SHP77 (cell line): ENCODE measurements around the gene PSPH.
"Not testable (repeated sequence)": the region's sequence is repeated elsewhere in the genome, so short reads cannot be mapped to it uniquely, and the experiment has no call there.

Experiments
- DNase-seq, 2 experiments: peaks; one replicate each; lab custom pipeline; 2025; lab: John Stamatoyannopoulos, UW

The PSPH gene

GRCh38 chr7:56051339-56052191 lies at the start of gene PSPH, which contains the start of gene CCT6A:
Gene PSPH, minus strand, starts transcription at chr7:56051444. Its CDS starts 30,232 bp downstream, at chr7:56021212.
Gene CCT6A, plus strand, starts transcription at chr7:56051765. Its CDS starts 84 bp downstream, at chr7:56051849.
- DNase-seq: peak; percentile 99 to 100

GRCh38 chr7:56099653-56100052 lies 48.4 kb upstream of the PSPH start:
- DNase-seq: no peak

DNA sequence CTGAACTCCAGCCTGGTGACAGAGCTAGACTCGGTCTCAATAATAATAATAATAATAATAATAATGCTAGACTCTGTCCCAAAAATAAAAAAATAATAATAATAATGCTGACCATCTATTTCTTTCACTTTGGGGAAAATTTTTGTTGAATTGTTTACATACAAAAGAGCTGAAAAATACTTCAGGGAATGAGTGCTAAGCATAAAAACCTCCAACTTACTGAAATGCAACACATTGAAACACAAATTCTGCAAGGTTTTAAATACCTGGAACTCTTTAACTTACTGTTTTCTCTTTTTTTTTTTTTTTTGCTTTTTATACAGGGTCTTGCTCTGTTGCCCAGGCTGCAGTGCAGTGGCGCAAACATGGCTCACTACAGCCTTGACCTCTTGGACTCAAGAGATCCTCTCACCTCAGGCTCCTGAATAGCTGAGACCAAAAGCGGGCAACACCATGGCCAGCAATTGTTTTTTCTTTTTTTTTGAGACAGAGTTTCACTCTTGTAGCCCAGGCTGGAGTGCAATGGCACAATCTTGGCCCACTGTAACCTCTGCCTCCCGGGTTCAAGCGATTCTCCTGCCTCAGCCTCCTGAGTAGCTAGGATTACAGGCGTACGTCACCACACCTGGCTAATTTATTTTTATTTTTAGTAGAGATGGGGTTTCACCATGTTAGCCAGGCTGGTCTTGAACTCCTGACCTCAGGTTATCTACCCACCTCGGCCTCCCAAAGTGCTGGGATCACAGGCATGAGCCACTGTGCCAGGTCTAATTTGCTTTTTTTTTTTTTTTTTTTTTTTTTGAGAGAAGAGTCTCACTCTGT lies 47.2 kb upstream of the PSPH start:
- not testable (repeated sequence) for DNase-seq

- DNase-seq: no peak
These were observed 46.5 kb upstream of the PSPH start for GRCh38 chr7:56097700-56098099.

GRCh38 chr7:56092789-56093531 lies 41.7 kb upstream of the PSPH start, which contains the start of gene PHKG1:
Gene PHKG1, minus strand, starts transcription at chr7:56092952. Its CDS starts 4,011 bp downstream, at chr7:56088941.
- peak; percentile 59 to 82 for DNase-seq

GRCh38 chr7:56092388-56092787 lies 41.1 kb upstream of the PSPH start:
- not testable (repeated sequence) for DNase-seq

DNA sequence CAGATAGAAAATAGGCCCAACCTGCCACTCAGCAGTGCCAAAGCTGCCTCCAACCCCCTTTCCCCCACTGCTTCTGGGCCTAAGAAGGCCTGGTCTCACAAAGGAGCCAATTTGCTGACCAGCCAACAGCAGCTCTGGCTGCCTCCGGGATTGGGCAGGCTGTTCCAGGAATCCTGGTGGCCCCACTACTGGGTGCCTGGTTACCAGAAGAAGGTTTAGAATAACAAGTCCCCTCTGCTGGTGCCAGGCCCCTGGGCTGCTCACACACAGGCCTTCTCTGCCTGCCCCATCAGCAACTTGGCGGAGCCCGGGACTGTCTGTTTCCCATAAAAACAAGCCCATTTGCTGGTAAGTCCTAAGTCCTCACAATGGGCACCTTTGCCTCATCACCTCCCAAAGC lies 40.3 kb upstream of the PSPH start:
- DNase-seq: no peak

GRCh38 chr7:56087445-56087844 lies 36.2 kb upstream of the PSPH start:
- DNase-seq: no peak

GRCh38 chr7:56086761-56087160 lies 35.5 kb upstream of the PSPH start:
- no peak for DNase-seq

DNA sequence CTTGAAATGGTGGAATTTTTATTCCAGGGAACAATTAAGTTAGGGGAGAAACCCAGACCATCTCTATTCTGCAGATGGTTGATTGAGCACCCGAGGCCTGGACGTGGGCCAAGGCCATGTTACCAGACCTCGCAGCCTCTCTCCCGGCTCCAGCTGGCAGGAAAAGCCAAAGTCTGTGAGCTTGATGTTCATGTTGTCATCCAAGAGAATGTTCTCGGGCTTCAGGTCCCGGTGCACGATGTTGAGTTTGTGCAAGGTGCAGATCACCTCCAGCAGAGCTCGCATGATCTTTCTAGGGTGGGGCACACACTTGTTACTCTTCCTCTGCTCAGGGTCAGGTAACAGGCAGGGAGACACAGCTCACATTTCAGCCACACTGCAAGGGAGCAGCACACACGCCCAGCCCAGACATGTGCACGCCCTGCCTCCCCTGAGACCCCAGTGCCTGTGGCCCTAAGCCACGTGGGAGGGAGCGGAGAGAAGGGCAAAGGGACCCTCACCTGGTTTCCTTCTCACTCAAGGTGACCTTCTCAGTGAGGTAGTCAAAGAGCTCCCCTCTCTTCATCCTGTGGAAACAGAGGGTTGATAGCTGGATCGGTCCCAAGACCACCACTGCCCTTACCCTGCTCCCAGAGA lies 32.0 kb upstream of the PSPH start:
- DNase-seq: peak; percentile 81 to 85

DNA sequence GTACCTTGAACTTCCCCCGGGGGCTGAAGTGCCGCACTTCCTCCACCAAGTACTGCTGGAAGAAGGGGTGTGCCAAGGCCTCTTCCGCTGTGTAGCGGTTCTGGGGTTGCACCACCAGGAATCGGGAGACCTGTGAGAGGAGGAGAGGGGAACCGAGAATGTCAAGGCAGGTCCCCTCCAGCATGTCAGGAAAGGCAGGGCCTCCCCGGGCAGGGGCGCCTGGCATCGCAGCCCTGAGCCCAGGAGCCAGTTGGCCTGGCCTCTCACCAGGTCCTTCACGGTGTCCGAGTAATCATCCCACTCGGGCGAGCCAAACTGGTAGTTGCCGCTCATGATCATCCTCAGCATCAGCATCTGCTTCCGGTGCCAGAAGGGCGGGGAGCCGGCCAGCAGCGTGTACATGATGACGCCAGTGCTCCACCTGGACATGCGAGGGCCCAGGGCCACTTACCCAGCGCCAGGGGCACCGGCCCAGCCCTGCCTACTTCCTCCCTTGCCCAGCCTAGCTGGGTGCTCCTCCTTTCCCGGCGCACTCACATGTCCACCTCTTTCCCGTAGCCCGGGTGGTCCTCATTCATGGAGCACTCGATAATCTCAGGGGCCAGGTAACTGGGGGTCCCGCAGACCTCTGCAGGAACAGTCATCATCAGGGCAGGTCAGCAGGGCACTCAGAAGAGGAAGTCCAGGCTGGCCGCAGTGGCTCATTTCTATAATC lies 30.5 kb upstream of the PSPH start:
- DNase-seq: peak; percentile 52 to 88

GRCh38 chr7:56080726-56081435 lies 29.6 kb upstream of the PSPH start:
- not testable (repeated sequence) for DNase-seq

DNA sequence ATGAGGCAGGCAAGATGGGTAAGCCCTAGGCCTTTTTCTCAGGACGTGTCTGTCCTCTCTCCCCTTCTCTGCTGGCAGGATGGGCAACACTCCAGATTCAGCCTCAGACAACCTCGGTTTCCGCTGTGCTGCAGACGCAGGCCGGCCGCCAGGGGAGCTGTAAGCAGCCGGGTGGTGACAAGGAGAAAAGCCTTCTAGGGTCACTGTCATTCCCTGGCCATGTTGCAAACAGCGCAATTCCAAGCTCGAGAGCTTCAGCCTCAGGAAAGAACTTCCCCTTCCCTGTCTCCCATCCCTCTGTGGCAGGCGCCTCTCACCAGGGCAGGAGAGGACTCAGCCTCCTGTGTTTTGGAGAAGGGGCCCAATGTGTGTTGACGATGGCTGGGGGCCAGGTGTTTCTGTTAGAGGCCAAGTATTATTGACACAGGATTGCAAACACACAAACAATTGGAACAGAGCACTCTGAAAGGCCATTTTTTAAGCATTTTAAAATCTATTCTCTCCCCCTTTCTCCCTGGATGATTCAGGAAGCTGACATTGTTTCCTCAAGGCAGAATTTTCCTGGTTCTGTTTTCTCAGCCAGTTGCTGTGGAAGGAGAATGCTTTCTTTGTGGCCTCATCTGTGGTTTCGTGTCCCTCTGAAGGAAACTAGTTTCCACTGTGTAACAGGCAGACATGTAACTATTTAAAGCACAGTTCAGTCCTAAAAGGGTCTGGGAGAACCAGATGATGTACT lies 28.4 kb upstream of the PSPH start:
- peak; percentile 89 to 94 for DNase-seq

- no peak for DNase-seq
These were observed 27.0 kb upstream of the PSPH start for GRCh38 chr7:56078196-56078595.

- no peak for DNase-seq
These were observed 26.4 kb upstream of the PSPH start for GRCh38 chr7:56077681-56078080.

DNA sequence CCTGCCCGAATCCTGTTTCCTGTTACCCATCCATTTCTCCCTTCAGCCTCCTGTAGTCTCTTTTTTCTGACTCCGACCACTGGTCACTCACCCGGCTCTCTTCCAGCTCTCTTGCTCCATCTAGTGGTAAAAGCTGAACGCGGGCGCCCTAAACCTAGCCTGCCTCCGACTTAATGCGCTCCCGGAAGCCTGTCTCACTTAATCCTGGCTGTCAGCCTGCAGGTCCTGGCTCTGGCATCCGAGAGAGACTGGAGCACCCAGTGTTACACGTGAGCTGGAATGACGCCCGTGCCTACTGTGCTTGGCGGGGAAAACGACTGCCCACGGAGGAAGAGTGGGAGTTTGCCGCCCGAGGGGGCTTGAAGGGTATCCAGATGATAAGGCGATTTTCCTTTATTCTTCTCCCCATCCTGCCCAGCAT lies 23.1 kb upstream of the PSPH start:
- peak; percentile 87 to 89 for DNase-seq

DNA sequence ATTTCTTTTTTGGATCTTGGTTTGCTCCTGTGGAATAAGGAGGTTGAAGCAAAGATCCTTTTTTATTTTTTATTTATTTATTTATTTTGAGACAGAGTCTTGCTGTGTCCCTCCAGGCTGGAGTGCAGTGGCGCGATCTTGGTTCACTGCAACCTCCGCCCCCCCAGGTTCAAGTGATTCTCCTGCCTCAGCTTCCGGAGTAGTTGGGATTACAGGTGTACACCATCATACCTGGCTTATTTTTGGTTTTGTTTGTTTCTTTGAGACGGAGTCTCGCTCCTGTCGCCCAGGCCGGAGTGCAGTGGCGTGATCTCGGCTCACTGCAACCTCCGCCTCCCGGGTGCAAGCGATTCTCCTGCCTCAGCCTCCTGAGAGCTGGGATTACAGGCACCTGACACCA lies 15.1 kb upstream of the PSPH start:
- DNase-seq: not testable (repeated sequence)

- peak; percentile 86 to 95 for DNase-seq
These were observed 12.8 kb upstream of the PSPH start, which contains the start of gene SUMF2 for GRCh38 chr7:56063882-56064625. Gene SUMF2, plus strand, starts transcription at chr7:56064286. Its CDS starts 26 bp downstream, at chr7:56064312.

DNA sequence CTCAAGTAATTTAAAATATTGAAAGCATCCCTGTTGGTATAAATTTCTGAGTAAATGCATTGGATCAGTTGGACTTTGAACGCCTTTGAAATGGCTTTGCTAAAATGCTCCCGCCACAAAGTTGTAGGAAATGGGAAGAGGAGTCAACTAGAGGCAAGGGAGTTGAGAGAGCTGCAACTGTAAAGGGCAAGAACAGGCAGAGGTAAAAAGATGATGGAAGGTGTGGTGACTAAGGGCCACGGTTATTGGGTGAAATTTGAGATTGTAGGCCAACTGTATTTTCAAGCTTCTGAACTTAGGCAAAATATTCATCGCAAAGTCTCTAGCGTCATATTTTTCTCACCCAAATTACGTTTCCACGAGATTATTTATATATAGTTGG lies 12.2 kb upstream of the PSPH start:
- no peak for DNase-seq
